HCT116 (cell line): ENCODE data around the gene PTF1A. TPM values are rescaled to one million over a fixed set of nuclear protein-coding genes. Genes with fewer than 3 reads are reported as not detected.

Experiments
- ATAC-seq: fragments of 200-7000 bp; cut with Tn5 transposase; 2 replicates; pipeline ENCODE4 v1.9.1; 2020; ENCODE audit warnings: mild to moderate bottlenecking, moderate library complexity
- BruUV-seq: library from RNA; stranded (reverse); fragments of 400-500 nt; replicated peaks from 2 replicates; lab custom pipeline; 2021; lab: Mats Ljungman, UMichigan
- CTCF ChIA-PET: fragments of 300-600 bp; sonication (Branson Sonifier 250); formaldehyde crosslinking; loops from one replicate; lab custom pipeline; 2021; ENCODE audit warnings: antibody characterized with exemption; lab: Charles Lee
- POLR2A ChIA-PET: fragments of 300-600, 350-600 bp; sonication (Branson Sonifier 250); formaldehyde crosslinking; loops from one replicate; lab custom pipeline; 2021; ENCODE audit warnings: antibody characterized with exemption; lab: Charles Lee
- RAD21 ChIA-PET, 2 experiments: fragments of 300-600 bp; sonication (Branson Sonifier 250); formaldehyde crosslinking; loops; one replicate each; lab custom pipeline; 2023; ENCODE audit warnings: low total read pairs in 2 of 2; ENCODE audit not compliant: uncharacterized antibody in 2 of 2, unreplicated experiment in 2 of 2, low non-redundant PET in 1 of 2; lab: Charles Lee
- DNase-seq: peaks from one replicate; pipeline ENCODE4 v3.0.0-alpha.2; 2010; ENCODE audit warnings: low read depth, low spot score
- H2AFZ ChIP-seq: fragments of 200-600 bp; shearing (Covaris generic), sonication (generic); 2 replicates; pipeline ENCODE4 v1.6.1; 2017; ENCODE audit warnings: low read depth, mixed run types, mixed read lengths, antibody characterized with exemption, low read length; ENCODE audit not compliant: poor library complexity, severe bottlenecking
- H3K27ac ChIP-seq: 2 replicates; pipeline ENCODE4 v1.5.1; 2012; ENCODE audit warnings: low read depth, low read length
- H3K27me3 ChIP-seq: fragments of 200-600 bp; sonication (generic); 2 replicates; pipeline ENCODE4 v1.6.1; 2016; ENCODE audit warnings: mixed run types, low read length, mixed read lengths; ENCODE audit not compliant: insufficient read depth
- H3K36me3 ChIP-seq, 2 experiments: fragments of 200-500 bp in 1 of 2; fragments of 200-600 bp in 1 of 2; sonication (Bioruptor generic) in 1 of 2; sonication (generic) in 1 of 2; 2 replicates each; pipeline versions ENCODE4 v1.5.1 to v1.6.1; 2014 to 2016; ENCODE audit warnings: low read length in 2 of 2, inconsistent platforms in 1 of 2, mixed read lengths in 1 of 2, mixed run types in 1 of 2; ENCODE audit not compliant: insufficient read depth in 2 of 2, control insufficient read depth in 1 of 2
- H3K4me1 ChIP-seq, 2 experiments: fragments of 200-600 bp in 1 of 2; sonication (generic) in 1 of 2; 2 replicates each; pipeline versions ENCODE4 v1.5.1 to v1.6.1; 2012 to 2017; ENCODE audit warnings: low read length in 2 of 2, inconsistent platforms in 1 of 2, mild to moderate bottlenecking in 1 of 2, mixed read lengths in 1 of 2, mixed run types in 1 of 2, moderate library complexity in 1 of 2; ENCODE audit not compliant: insufficient read depth in 2 of 2, control insufficient read depth in 1 of 2
- H3K4me2 ChIP-seq: fragments of 200-600 bp; sonication (generic); 2 replicates; pipeline ENCODE4 v1.6.1; 2017; ENCODE audit warnings: mixed run types, low read length, mixed read lengths
- H3K4me3 ChIP-seq, 2 experiments: fragments of 200-600 bp in 1 of 2; sonication (generic) in 1 of 2; replicated peaks in 1 of 2; 2 replicates each; pipeline ENCODE4 v1.5.1; 2011 to 2016; ENCODE audit warnings: low read length in 2 of 2, control low read depth in 1 of 2, low read depth in 1 of 2, mild to moderate bottlenecking in 1 of 2, mixed read lengths in 1 of 2, mixed run types in 1 of 2
- H3K79me2 ChIP-seq: fragments of 200-600 bp; sonication (generic); 2 replicates; pipeline ENCODE4 v1.6.1; 2017; ENCODE audit warnings: mild to moderate bottlenecking, mixed run types, low read length, moderate library complexity, mixed read lengths; ENCODE audit not compliant: insufficient read depth
- H3K9ac ChIP-seq: fragments of 200-600 bp; sonication (generic); 2 replicates; pipeline ENCODE4 v1.6.1; 2016; ENCODE audit warnings: low read length, mixed read lengths
- H3K9me2 ChIP-seq: fragments of 200-600 bp; sonication (generic), shearing (Covaris generic); 2 replicates; pipeline ENCODE4 v1.6.1; 2017; ENCODE audit warnings: mixed run types, mild to moderate bottlenecking, moderate library complexity; ENCODE audit not compliant: insufficient read depth
- H3K9me3 ChIP-seq, 2 experiments: fragments of 200-500 bp in 1 of 2; fragments of 200-600 bp in 1 of 2; sonication (Bioruptor generic) in 1 of 2; sonication (generic) in 1 of 2; 2 replicates each; pipeline ENCODE4 v1.6.1; 2014 to 2017; ENCODE audit warnings: low read length in 2 of 2, mixed read lengths in 2 of 2, inconsistent platforms in 1 of 2, low read depth in 1 of 2, mild to moderate bottlenecking in 1 of 2, mixed run types in 1 of 2, moderate library complexity in 1 of 2; ENCODE audit not compliant: control insufficient read depth in 1 of 2, insufficient read depth in 1 of 2
- H4K20me1 ChIP-seq: fragments of 200-600 bp; sonication (generic), shearing (Covaris generic); 2 replicates; pipeline ENCODE4 v1.6.1; 2017; ENCODE audit warnings: mixed run types, mild to moderate bottlenecking, moderate library complexity; ENCODE audit not compliant: insufficient read depth
- CBX3 ChIP-seq: IDR thresholded peaks from 2 replicates; pipeline ENCODE4 v1.6.1; 2012; ENCODE audit warnings: low read depth
- EGR1 ChIP-seq: IDR thresholded peaks from 2 replicates; pipeline ENCODE4 v1.6.1; 2012; ENCODE audit warnings: low read depth
- ELF1 ChIP-seq: IDR thresholded peaks from 2 replicates; pipeline ENCODE4 v1.6.1; 2012; ENCODE audit warnings: low read depth, borderline replicate concordance
- EZH2 ChIP-seq: fragments of 200-600 bp; sonication (generic); IDR thresholded peaks from 2 replicates; pipeline ENCODE4 v1.6.1; 2017; ENCODE audit warnings: antibody characterized with exemption, mixed run types
- EZH2phosphoT487 ChIP-seq: fragments of 200-600 bp; IDR thresholded peaks from 2 replicates; pipeline ENCODE4 v1.6.1; 2018; ENCODE audit warnings: antibody characterized with exemption, borderline replicate concordance
- FOSL1 ChIP-seq: IDR thresholded peaks from 2 replicates; pipeline ENCODE4 v1.6.1; 2012; ENCODE audit warnings: low read depth
- JUND ChIP-seq: IDR thresholded peaks from 2 replicates; pipeline ENCODE4 v1.6.1; 2012
- POLR2AphosphoS5 ChIP-seq: IDR thresholded peaks from 2 replicates; pipeline ENCODE4 v1.6.1; 2011; ENCODE audit warnings: mild to moderate bottlenecking, low read depth, low read length, moderate library complexity
- RAD21 ChIP-seq: IDR thresholded peaks from 2 replicates; pipeline ENCODE4 v1.6.1; 2012; ENCODE audit warnings: low read depth, mild to moderate bottlenecking
- SIN3A ChIP-seq: IDR thresholded peaks from 2 replicates; pipeline ENCODE4 v1.6.1; 2012; ENCODE audit warnings: low read depth
- SP1 ChIP-seq: IDR thresholded peaks from 2 replicates; pipeline ENCODE4 v1.6.1; 2012; ENCODE audit warnings: low read depth
- TCF7L2 ChIP-seq: IDR thresholded peaks from 2 replicates; pipeline ENCODE4 v1.7.0; 2011; ENCODE audit warnings: borderline replicate concordance, inconsistent platforms; ENCODE audit not compliant: insufficient read depth, insufficient read length; ENCODE audit errors: extremely low read depth
- YY1 ChIP-seq: IDR thresholded peaks from 2 replicates; pipeline ENCODE4 v1.6.1; 2011; ENCODE audit warnings: low read length, low read depth, moderate library complexity, mild to moderate bottlenecking; ENCODE audit not compliant: insufficient replicate concordance; ENCODE audit errors: extremely low read depth
- intact Hi-C: fragments of 100-400 bp; cut with micrococcal nuclease; formaldehyde crosslinking; loops from 2 replicates; pipeline ENCODE4 v1.10.0; 2022
- total RNA-seq: library from RNA; stranded (reverse); gene quantifications from one replicate; pipeline ENCODE4 v1.2.1, GENCODE V29; 2021; ENCODE audit not compliant: unreplicated experiment
- TF ChIP-seq, protein P1 (sequence below), 3 experiments: fragments of 200-600 bp in 1 of 3; sonication (generic) in 1 of 3; IDR thresholded peaks in 2 of 3; conservative IDR thresholded peaks in 1 of 3; 2 replicates each; pipeline ENCODE4 v1.5.1; 2012 to 2017; ENCODE audit warnings: low read depth in 2 of 3, low read length in 2 of 3, antibody characterized with exemption in 1 of 3, borderline replicate concordance in 1 of 3, control low read depth in 1 of 3, mild to moderate bottlenecking in 1 of 3, mixed read lengths in 1 of 3, mixed run types in 1 of 3, moderate library complexity in 1 of 3; ENCODE audit not compliant: insufficient read depth in 1 of 3

Gene PTF1A
- total RNA-seq, 1 experiment from 2014 or later = not detected

DNA sequence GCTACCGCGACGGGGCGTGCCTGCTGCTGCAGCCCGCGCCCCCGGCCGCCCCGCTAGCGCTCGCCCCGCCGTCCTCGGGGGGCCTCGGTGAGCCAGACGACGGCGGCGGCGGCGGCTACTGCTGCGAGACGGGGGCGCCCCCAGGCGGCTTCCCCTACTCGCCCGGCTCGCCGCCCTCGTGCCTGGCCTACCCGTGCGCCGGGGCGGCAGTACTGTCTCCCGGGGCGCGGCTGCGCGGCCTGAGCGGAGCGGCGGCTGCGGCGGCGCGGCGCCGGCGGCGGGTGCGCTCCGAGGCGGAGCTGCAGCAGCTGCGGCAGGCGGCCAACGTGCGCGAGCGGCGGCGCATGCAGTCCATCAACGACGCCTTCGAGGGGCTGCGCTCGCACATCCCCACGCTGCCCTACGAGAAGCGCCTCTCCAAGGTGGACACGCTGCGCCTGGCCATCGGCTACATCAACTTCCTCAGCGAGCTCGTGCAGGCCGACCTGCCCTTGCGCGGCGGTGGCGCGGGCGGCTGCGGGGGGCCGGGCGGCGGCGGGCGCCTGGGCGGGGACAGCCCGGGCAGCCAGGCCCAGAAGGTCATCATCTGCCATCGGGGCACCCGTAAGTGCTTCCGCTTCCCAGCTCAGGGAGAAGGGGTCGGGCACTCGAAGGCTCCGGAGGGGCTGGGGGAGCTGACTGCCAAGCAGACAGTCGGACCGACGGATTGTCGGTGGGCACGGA, 761 bp downstream of the PTF1A start:
- ChIA-PET CTCF (no interaction called here), POLR2A (no interaction called here), RAD21 (no interaction called here)
- H3K9me3 ChIP-seq = no peaks in the 10 kb centered on the region
- TF ChIP-seq SP1 (no peak), SIN3A (no peak), JUND (no peak), RAD21 (no peak), ELF1 (no peak), YY1 (no peak), EGR1 (no peak), CBX3 (no peak), EZH2phosphoT487 (no peak), POLR2AphosphoS5 (no peak), TCF7L2 (no peak), EZH2 (no peak), FOSL1 (no peak)
- TF ChIP-seq, protein P1, sequence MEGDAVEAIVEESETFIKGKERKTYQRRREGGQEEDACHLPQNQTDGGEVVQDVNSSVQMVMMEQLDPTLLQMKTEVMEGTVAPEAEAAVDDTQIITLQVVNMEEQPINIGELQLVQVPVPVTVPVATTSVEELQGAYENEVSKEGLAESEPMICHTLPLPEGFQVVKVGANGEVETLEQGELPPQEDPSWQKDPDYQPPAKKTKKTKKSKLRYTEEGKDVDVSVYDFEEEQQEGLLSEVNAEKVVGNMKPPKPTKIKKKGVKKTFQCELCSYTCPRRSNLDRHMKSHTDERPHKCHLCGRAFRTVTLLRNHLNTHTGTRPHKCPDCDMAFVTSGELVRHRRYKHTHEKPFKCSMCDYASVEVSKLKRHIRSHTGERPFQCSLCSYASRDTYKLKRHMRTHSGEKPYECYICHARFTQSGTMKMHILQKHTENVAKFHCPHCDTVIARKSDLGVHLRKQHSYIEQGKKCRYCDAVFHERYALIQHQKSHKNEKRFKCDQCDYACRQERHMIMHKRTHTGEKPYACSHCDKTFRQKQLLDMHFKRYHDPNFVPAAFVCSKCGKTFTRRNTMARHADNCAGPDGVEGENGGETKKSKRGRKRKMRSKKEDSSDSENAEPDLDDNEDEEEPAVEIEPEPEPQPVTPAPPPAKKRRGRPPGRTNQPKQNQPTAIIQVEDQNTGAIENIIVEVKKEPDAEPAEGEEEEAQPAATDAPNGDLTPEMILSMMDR (IDR thresholded peaks at IDR 0.05 in 2 of 3, conservative IDR thresholded peaks at IDR 0.05 in 1 of 3; ENCODE audit: borderline replicate concordance in 1 of 3, insufficient read depth in 1 of 3, low read depth in 2 of 3, low read length in 2 of 3) = no peak
- H3K36me3 ChIP-seq = no peaks in the 10 kb centered on the region
- no TSS peak for BruUV-seq
- H3K4me3 ChIP-seq = no peak overlapping the region
- no peaks in the 10 kb centered on the region for H4K20me1 ChIP-seq
- H3K9ac ChIP-seq = no peak overlapping the region
- no peaks in the 10 kb centered on the region for H3K4me1 ChIP-seq
- no peak overlapping the region for H3K27ac ChIP-seq
- H3K4me2 ChIP-seq = no peak overlapping the region
- ATAC-seq (no peak), DNase-seq (no peak)
- H3K79me2 ChIP-seq = no peaks in the 10 kb centered on the region
- H3K9me2 ChIP-seq = no peaks in the 10 kb centered on the region
- intact Hi-C loops = no loop called here
- H3K27me3 ChIP-seq = no peaks in the 10 kb centered on the region
- H2AFZ ChIP-seq = no peak overlapping the region
